D721Med (cell line): ENCODE data around the gene GNAQ.

ENCODE experiments used
- DNase-seq: peaks from one replicate; pipeline ENCODE4 v3.0.0; 2011; ENCODE audit warnings: low spot score; ENCODE audit not compliant: insufficient read length
- FAIRE-seq: peaks from 2 replicates; lab custom pipeline; 2011; peaks lifted over from hg19 to GRCh38; lab: Jason Lieb, UNC
- TF ChIP-seq, protein P1 (sequence below): IDR thresholded peaks from 2 replicates; pipeline ENCODE4 v1.5.1; 2012; ENCODE audit warnings: mild to moderate bottlenecking, control low read depth; ENCODE audit not compliant: insufficient read depth; ENCODE audit errors: missing control alignments

GNAQ gene

GRCh38 chr9:78015241-78015640, 16.4 kb downstream of the GNAQ start:
- TF ChIP-seq, protein P1, sequence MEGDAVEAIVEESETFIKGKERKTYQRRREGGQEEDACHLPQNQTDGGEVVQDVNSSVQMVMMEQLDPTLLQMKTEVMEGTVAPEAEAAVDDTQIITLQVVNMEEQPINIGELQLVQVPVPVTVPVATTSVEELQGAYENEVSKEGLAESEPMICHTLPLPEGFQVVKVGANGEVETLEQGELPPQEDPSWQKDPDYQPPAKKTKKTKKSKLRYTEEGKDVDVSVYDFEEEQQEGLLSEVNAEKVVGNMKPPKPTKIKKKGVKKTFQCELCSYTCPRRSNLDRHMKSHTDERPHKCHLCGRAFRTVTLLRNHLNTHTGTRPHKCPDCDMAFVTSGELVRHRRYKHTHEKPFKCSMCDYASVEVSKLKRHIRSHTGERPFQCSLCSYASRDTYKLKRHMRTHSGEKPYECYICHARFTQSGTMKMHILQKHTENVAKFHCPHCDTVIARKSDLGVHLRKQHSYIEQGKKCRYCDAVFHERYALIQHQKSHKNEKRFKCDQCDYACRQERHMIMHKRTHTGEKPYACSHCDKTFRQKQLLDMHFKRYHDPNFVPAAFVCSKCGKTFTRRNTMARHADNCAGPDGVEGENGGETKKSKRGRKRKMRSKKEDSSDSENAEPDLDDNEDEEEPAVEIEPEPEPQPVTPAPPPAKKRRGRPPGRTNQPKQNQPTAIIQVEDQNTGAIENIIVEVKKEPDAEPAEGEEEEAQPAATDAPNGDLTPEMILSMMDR = no peak
- DNase-seq (no peak), FAIRE-seq (no peak)

DNA sequence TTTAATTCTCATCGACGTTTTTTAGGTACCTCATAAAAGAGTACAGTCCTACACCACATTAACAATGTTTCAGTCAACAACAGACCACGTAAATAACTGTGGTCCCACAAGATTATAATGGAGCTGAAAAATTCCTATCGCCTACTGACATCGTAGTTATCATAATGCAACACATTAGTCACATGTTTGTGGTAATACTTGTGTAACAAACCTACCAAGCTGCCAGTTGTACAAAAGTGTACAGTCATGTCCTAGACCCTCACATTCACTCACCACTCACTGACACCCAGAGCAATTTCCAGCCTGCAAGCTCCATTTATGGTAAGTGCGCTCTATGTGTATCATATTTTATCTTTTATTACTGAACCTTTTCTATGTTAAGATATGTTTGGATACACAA, 16.8 kb downstream of the GNAQ start:
- FAIRE-seq = no peak
- TF ChIP-seq, protein P1 = no peak

DNA sequence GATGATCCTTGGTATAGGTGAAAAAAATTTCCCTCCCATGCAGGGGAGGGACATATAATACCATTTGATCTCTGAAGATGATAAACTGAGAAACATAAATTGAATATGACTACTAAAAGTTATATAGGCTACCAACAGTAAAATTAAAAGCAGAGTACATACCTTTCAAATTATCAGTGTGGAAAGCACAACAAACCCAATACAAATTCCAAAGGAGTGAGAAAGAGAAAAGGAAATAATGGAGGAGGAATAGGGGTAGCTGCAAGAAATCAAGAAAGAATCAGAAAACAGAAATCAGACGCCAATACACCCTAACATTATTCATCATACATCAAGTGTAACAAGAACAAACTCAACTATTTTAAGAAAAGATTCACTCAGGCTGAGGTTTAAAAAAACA, 17.7 kb downstream of the GNAQ start:
- TF ChIP-seq, protein P1 = no peak
- no peak for DNase-seq
- no peak for FAIRE-seq

More for the DNA sequence above, 16.8 kb downstream of the GNAQ start:
- no peak for DNase-seq

- TF ChIP-seq, protein P1 = no peak
- FAIRE-seq = no peak
- no peak for DNase-seq
Measured at GRCh38 chr9:78011049-78011448, 20.6 kb downstream of the GNAQ start.

- DNase-seq (no peak), FAIRE-seq (no peak)
Measured at GRCh38 chr9:78010445-78010844, 21.2 kb downstream of the GNAQ start.

DNA sequence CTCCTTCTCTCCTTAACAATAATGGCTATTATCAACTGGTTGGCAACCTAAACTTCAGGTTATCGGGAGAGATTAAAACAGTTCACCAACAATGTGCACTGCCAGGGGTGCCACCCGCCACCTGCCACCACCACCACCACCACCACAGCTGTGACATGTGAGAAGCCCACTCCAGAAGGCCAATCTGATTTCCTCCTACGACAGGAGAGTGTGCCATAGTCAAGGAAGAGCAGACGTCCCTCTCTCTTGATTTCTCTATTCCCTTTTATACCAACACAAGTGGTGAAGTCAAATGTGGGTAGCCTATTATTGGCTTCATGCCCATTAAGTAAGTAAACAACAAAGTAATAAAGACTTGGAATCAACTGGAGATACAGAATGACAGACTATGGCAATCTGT, 22.4 kb downstream of the GNAQ start:
- DNase-seq (no peak), FAIRE-seq (no peak)
- TF ChIP-seq, protein P1 = no peak

More at GRCh38 chr9:78010445-78010844, 21.2 kb downstream of the GNAQ start:
- TF ChIP-seq, protein P1 = no peak

DNA sequence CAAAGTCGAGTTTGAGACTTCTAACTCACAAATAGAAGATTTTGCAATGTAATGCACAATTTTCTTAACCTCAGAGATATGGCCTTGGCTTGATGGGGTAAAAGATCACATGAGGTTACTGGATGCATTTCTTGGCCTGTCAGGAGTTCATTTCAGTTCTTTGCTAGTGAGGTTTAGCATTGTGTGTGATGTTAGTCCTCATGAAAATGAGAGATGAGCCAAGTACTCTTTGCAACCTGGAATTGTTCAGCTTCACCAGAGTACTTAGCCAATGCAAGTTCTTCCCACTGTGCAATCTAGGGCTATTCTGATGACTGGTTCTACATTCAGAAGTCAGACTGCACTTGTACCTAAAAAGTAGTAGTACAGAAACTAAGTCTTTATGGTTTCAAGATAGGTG, 24.9 kb downstream of the GNAQ start:
- FAIRE-seq (no peak), DNase-seq (no peak)
- TF ChIP-seq, protein P1 = no peak
